Measurements from ENCODE around the gene HELT.
A peak's percentile ranks its signal among the peaks of the same experiment; 100 is the strongest.
"Not testable (repeated sequence)": the region's sequence is repeated elsewhere in the genome, so short reads cannot be mapped to it uniquely, and the experiment has no call there.

HELT gene

GRCh38 chr4:185039508-185040273 is 21.4 kb downstream of the HELT start:
- DNase-seq: peak; percentile 47 to 50

GRCh38 chr4:185040523-185040922 is 22.2 kb downstream of the HELT start:
- DNase-seq: no peak

- not testable (repeated sequence) for DNase-seq
Observed at GRCh38 chr4:185050286-185050685, 32.0 kb downstream of the HELT start.

- not testable (repeated sequence) for DNase-seq
Observed at GRCh38 chr4:185051283-185051682, 33.0 kb downstream of the HELT start.

GRCh38 chr4:185053746-185054145 is 35.5 kb downstream of the HELT start:
- DNase-seq: no peak

- no peak for DNase-seq
Observed at GRCh38 chr4:185054272-185054671, 36.0 kb downstream of the HELT start.

GRCh38 chr4:185054886-185055285 is 36.6 kb downstream of the HELT start:
- no peak for DNase-seq

- DNase-seq: no peak
Observed at GRCh38 chr4:185061610-185062009, 43.3 kb downstream of the HELT start.

- DNase-seq: no peak
Observed at GRCh38 chr4:185062606-185063005, 44.3 kb downstream of the HELT start.

- DNase-seq: no peak
Observed at GRCh38 chr4:185066179-185066578, 47.9 kb downstream of the HELT start.

GRCh38 chr4:185068837-185069236 is 50.5 kb downstream of the HELT start:
- DNase-seq: no peak
